T-helper 1 cell (primary cell): ENCODE data around the gene RFXANK.
A peak's percentile ranks its signal among the peaks of the same experiment; 100 is the strongest.
"Not testable (repeated sequence)": the region's sequence is repeated elsewhere in the genome, so short reads cannot be mapped to it uniquely, and the experiment has no call there.

ENCODE experiments used
- DNase-seq, 5 donors: peaks; one replicate each; pipeline ENCODE4 v3.0.0-alpha.2; 2012 to 2020

Gene RFXANK

DNA sequence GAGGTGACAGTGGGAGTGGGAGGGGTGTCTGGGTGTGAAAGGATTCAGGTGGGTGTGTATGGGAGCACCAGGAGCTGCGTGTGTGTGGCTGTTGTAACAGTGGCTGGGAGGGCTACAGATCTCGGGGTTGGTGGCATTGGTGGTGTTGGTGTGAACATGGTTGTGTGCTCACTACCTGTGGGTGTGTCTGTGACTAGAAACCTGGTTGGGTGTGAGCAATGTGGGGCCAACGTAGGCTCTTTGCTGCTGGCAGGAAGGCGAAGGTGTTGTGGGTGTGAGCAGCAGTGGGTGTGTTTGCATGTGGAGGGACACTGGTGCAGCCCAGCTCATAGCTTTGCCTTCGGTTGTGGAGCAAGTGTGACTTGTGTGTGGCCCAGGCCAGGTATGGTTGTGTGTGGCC, 14.9 kb downstream of the RFXANK start:
- DNase-seq = no peak

- DNase-seq = peak in 1 of 5 donors; percentile 38
These were observed 15.8 kb downstream of the RFXANK start for GRCh38 chr19:19207637-19208572.

- no peak for DNase-seq
These were observed 17.3 kb downstream of the RFXANK start for GRCh38 chr19:19209372-19209771.

GRCh38 chr19:19211499-19212420, 19.7 kb downstream of the RFXANK start, which contains the start of gene NCAN:
NCAN (plus strand) TSS chr19:19211958; CDS start chr19:19216954, 4,996 bp downstream.
- no peak for DNase-seq

- no peak for DNase-seq
These were observed 20.9 kb downstream of the RFXANK start for GRCh38 chr19:19212916-19213315.

DNA sequence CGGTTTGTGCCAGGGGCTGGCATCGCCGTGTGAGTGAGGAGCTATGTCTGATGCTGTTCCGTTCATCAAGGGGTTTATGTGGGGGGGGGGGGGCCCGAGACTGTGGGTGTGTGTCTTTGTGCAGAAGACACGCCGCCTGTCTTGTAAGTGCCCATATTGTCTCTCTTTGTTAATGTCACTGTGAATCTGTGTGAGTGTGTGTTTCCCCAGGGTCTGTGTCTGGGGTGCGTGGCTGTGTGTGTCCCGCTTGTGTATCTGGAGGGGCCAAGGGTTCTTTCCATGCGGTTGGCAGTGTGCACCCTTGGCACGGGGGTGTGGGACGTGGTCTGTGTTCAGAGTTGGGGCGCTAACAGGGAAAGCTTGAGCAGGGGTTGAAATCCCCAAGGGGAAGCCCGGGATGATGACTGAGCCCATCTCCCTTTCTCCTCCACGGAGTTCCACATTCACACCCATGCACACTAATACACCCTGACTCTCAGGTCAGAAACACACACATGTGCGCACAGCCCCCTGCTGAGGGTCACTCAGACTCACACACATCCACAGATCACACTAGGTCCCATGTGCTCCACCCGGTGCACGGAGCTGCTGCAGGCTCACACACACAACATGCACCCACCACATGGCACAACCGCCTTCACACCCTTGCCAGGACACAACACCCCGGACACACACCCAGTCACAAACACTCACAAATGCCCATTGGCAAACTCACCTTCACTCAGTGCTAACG, 21.5 kb downstream of the RFXANK start:
- no peak for DNase-seq

- DNase-seq = no peak
These were observed 22.1 kb downstream of the RFXANK start for GRCh38 chr19:19214159-19214490.

GRCh38 chr19:19214892-19215291, 22.8 kb downstream of the RFXANK start:
- DNase-seq = no peak

DNA sequence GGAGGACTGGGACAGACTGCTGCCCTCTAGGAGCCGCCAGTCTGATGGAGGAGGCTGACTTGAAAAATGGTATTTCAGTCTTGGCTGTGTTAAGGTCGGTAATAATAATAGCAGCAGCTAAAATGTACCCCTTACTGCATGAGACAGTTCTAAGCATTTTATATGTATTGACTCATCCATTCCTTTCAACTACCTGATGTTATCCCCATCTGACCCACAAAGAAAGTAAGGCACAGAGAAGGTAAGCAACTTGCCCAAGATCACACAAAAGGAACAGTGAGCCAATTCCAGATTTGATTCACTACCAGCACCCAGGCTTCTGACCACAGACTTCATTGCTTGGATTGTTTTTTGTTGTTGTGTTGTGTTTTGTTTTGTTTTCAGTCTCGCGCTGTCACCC, 23.7 kb downstream of the RFXANK start:
- no peak for DNase-seq

DNA sequence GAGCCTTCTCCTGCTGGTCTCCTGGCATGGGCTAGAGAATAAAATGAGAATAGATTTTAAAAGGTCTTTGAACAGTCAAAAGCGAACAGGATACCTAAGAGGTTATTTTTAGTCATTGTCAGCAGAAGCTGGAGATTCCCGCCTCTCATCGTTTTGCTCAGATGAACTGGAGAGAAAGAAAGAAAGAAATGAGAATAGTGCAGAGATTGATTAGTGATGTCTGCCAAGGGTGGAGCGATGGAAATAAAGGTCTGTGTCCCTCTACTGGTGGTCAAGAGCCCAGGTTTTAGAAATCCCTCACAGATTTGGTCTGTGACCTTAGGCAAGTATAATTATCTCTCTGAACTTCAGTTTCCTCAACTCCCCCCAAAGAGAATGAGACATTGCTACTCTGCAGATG, 25.0 kb downstream of the RFXANK start:
- no peak for DNase-seq

GRCh38 chr19:19218911-19219310, 26.9 kb downstream of the RFXANK start:
- no peak for DNase-seq

DNA sequence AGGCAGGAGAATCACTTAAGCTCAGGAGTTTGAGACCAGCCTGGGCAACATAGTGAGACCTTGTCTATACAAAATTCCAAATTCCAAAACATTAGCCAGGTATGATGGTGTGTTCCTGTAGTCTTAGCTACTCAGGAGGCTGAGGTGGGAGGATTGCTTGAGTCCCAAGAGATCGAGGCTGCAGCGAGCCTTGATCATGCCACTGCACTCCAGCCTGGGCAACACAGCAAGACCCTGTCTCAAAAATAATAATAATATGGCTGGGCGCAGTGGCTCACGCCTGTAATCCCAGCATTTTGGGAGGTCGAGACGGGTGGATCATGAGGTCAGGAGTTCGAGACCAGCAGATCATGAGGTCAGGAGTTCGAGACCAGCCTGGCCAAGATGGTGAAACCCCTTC, 28.9 kb downstream of the RFXANK start:
- not testable (repeated sequence) for DNase-seq

GRCh38 chr19:19223060-19223459, 31.0 kb downstream of the RFXANK start:
- no peak for DNase-seq

DNA sequence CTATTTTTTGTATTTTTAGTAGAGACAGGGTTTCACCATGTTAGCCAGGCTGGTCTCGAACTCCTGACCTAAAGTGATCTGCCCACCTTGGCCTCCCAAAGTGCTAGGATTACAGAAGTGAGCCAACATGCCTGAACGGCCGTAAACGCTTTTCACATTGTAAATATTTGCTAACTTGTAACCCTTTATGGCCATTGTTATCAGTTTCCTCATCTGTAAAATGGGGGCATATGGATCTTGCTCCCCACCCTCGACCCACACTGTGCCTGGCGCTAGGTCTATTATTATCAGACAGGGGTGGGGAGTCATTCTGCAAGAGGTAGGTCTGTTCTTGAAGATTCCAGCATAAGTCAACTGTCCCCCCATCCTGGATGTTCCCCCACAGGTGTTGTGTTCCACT, 31.6 kb downstream of the RFXANK start:
- DNase-seq = no peak

DNA sequence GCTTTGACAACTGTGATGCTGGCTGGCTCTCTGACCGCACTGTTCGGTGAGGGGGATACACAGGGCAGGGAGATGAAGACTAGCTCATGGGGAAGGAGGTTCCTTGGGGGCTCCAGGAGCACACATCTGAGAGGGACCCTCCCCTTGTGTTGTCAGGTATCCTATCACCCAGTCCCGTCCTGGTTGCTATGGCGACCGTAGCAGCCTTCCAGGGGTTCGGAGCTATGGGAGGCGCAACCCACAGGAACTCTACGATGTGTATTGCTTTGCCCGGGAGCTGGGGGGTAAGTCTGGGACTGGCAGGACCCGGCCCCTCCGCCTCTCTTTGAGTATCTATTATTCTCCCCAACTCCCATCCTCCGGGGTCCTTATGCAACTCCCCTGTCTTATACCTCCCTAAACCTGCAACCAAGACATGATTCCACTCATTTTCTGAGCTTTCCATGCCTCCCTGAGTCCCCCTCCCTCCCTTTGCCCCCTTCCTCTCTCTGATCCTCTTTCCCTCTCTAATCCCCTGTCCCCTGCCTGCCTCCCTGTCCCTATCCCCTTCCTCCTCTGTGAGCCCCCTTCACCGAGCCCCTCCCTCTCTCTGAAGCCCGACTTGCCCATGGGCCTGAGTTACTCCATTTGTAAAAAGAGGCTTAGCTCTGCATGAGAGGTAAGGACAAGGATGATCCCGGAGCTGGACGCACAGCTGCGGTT, 32.2 kb downstream of the RFXANK start:
- no peak for DNase-seq

DNA sequence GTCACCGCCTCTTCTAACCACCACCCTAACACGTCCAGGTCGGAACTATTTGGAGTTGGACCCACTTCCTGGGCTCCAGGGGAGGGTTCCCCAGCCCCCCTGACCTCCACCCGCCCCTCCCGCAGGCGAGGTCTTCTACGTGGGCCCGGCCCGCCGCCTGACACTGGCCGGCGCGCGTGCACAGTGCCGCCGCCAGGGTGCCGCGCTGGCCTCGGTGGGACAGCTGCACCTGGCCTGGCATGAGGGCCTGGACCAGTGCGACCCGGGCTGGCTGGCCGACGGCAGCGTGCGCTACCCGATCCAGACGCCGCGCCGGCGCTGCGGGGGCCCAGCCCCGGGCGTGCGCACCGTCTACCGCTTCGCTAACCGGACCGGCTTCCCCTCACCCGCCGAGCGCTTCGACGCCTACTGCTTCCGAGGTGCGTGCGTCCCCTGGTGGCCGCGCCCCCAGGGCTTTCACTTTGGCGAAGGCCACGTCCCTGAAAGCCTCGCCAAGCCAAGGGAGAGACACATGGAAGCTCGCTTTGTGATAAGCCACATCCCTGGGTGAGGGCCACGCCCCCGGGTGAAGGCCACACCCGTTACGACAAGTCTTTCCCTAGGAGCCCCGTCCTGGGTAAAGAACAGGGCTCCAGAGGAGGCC, 32.9 kb downstream of the RFXANK start:
- DNase-seq = peak; percentile 51 to 79 (median 66)

DNA sequence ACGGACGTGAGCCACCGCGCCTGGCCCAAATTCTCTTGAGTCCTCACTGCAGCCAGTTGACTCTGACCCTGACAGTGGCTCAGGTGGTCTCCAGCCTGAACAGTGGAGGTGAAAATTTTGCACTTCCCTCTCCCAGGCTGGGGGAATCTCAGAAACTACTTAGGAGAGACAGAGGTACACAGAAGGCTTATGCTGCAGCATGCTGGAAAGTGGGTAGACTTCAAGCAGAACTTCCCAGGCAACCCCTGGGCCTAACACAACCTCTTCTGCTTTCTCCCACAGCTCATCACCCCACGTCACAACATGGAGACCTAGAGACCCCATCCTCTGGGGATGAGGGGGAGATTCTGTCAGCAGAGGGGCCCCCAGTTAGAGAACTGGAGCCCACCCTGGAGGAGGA, 34.1 kb downstream of the RFXANK start:
- no peak for DNase-seq

DNA sequence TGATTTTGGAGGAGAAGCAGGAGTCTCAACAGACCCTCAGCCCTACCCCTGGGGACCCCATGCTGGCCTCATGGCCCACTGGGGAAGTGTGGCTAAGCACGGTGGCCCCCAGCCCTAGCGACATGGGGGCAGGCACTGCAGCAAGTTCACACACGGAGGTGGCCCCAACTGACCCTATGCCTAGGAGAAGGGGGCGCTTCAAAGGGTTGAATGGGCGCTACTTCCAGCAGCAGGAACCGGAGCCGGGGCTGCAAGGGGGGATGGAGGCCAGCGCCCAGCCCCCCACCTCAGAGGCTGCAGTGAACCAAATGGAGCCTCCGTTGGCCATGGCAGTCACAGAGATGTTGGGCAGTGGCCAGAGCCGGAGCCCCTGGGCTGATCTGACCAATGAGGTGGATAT, 34.6 kb downstream of the RFXANK start:
- no peak for DNase-seq

- DNase-seq = no peak
These were observed 35.2 kb downstream of the RFXANK start for GRCh38 chr19:19227217-19227616.

DNA sequence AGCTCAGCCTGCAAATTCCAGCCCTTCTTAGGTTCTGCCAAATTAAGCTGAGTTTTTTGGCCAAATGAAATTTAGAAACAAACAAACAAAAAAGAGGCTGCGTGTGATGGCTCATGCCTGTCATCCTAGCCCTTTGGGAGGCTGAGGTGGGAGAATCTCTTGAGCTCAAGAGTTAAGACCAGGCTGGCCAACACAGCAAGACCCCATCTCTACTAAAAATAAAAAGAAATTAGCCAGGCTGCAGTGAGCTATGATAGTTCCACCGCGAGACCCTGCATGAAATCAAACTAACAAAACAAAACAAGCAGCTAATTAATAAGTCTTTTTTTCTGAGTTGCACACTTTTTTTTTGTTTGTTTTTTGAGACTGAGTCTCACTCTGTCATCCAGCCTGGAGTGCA, 37.6 kb downstream of the RFXANK start:
- no peak for DNase-seq

- no peak for DNase-seq
These were observed 38.9 kb downstream of the RFXANK start for GRCh38 chr19:19230999-19231398.

DNA sequence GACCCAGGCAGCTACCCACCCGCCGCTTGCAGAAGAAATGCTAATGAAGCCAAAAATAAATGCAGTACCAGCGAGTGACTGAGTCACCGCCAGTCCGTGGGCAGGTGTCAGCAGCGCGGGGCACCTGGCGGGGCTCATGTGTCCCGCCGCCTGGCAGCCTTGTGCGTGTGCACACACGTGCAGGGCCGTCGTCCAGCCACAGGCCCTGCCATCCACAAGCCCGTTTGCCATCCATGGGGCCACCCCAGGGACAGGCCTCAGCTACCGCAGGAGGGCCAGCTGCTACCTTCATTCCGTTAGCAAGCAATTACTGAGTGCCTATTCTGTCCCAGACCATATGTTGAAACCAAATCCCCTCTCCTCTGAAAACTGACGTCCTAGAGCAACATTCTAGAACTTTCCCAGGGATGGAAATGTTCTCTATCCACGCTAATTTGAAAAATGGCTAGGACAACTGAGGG, 40.2 kb downstream of the RFXANK start:
- DNase-seq = no peak
